ENCODE data around the gene CEP83. TPM values are rescaled to one million over a fixed set of nuclear protein-coding genes. Genes with fewer than 3 reads are reported as not detected.
A peak's percentile ranks its signal among the peaks of the same experiment; 100 is the strongest.
"Not testable (repeated sequence)": the region's sequence is repeated elsewhere in the genome, so short reads cannot be mapped to it uniquely, and the experiment has no call there.

CEP83 gene
- total RNA-seq, 5 donors from 2014 or later (not counting 1 experiment from before 2014, with no cell fraction given), result 12.6 to 17.4 (median 14.6) TPM

GRCh38 chr12:94460616-94460959, 921 bp upstream of the CEP83 start:
- no peak for DNase-seq
- peaks cover 4 to 17% of the 10 kb centered on the region in 2 experiments for H3K4me1 ChIP-seq (ENCODE audit: control insufficient read depth in 1 of 2, extremely low read depth in 1 of 2, insufficient read depth in 2 of 2, low read length in 2 of 2)
- H3K27ac ChIP-seq (ENCODE audit: low read length), result no peak overlapping the region
- ChIA-PET POLR2A (interaction anchor here in 1 of 2 donors (0.7 kb wide), 1 partner anchor 1555 kb away, joined by 4 read pairs; no protein-coding TSS in a partner anchor), CTCF (interaction anchor here in 1 of 2 donors (1.0 kb wide), 1 partner anchor 326 kb away, joined by 6 read pairs; no protein-coding TSS in a partner anchor)
- H3K4me1 Mint-ChIP-seq, result peaks cover 22 to 32% (median 30%) of the 10 kb centered on the region in 3 donors
- H3K27me3 ChIP-seq (replicated peaks in 1 of 2; ENCODE audit: control insufficient read depth in 2 of 2, extremely low read depth in 1 of 2, insufficient read depth in 2 of 2, low read length in 1 of 2), result peaks cover 0 to 6% of the 10 kb centered on the region in 2 experiments
- no peaks in the 10 kb centered on the region for H3K9me3 ChIP-seq
- no peaks in the 10 kb centered on the region for H3K9me3 Mint-ChIP-seq
- 73% methylated on average over 3 of the region's 6 CpGs for WGBS (ENCODE audit: insufficient coverage)
- H3K4me3 ChIP-seq (ENCODE audit: control insufficient read depth in 1 of 2, extremely low read depth in 1 of 2, low read length in 1 of 2), result peak overlapping the region; percentile 93 to 98
- H3K4me3 Mint-ChIP-seq, result peak overlapping the region; percentile 87 to 95 (median 92)
- no peak overlapping the region for H3K27ac Mint-ChIP-seq
- no peak for ATAC-seq (replicated peaks in 1 of 4)
- peaks cover 6% of the 10 kb centered on the region for H3K36me3 Mint-ChIP-seq
- peaks cover 6 to 7% of the 10 kb centered on the region in 2 donors for H3K27me3 Mint-ChIP-seq
- no peaks in the 10 kb centered on the region for H3K36me3 ChIP-seq (ENCODE audit: control insufficient read depth in 2 of 2, extremely low read depth in 1 of 2, insufficient read depth in 1 of 2, low read length in 1 of 2)

GRCh38 chr12:94458877-94459727, 565 bp downstream of the CEP83 start:
- Mint-ChIP-seq H3K36me3 (peaks cover 15% of the 10 kb centered on the region), H3K4me3 (peak overlapping the region; percentile 87 to 95 (median 92)), H3K4me1 (peaks cover 22 to 32% (median 30%) of the 10 kb centered on the region in 3 donors), H3K27me3 (peaks cover 6 to 7% of the 10 kb centered on the region in 2 donors), H3K9me3 (no peaks in the 10 kb centered on the region), H3K27ac (peak overlapping the region; percentile 76 to 85)
- Histone ChIP-seq H3K9me3 (no peaks in the 10 kb centered on the region), H3K4me3 (ENCODE audit: control insufficient read depth in 1 of 2, extremely low read depth in 1 of 2, low read length in 1 of 2) (peak overlapping the region; percentile 93 to 98), H3K27ac (ENCODE audit: low read length) (peak overlapping the region; percentile 93), H3K4me1 (ENCODE audit: control insufficient read depth in 1 of 2, extremely low read depth in 1 of 2, insufficient read depth in 2 of 2, low read length in 2 of 2) (peaks cover 4 to 17% of the 10 kb centered on the region in 2 experiments), H3K27me3 (replicated peaks in 1 of 2; ENCODE audit: control insufficient read depth in 2 of 2, extremely low read depth in 1 of 2, insufficient read depth in 2 of 2, low read length in 1 of 2) (peaks cover 0 to 6% of the 10 kb centered on the region in 2 experiments), H3K36me3 (ENCODE audit: control insufficient read depth in 2 of 2, extremely low read depth in 1 of 2, insufficient read depth in 1 of 2, low read length in 1 of 2) (no peaks in the 10 kb centered on the region)
- peak in 2 of 35 experiments; percentile 1 to 44 for DNase-seq
- 0% methylated on average over 1 of the region's 23 CpGs for WGBS (ENCODE audit: insufficient coverage)
- POLR2A ChIA-PET, result interaction anchor here in 1 of 2 donors (0.5 to 1.2 kb wide), 3 partner anchors 196 to 527 kb away, joined by 3 to 7 read pairs (median 4); no protein-coding TSS in a partner anchor
- peak; percentile 29 to 44 (median 40) for ATAC-seq (replicated peaks in 1 of 4)
- CTCF ChIA-PET, result interaction anchor here (0.6 to 1.1 kb wide), 6 partner anchors 79 to 1548 kb away, joined by 3 to 4 read pairs (median 3); partner anchors contain the start of gene METAP2 (in 1 of the 2)

- CTCF ChIA-PET, result interaction anchor here in 1 of 2 donors (1.6 kb wide), 1 partner anchor 355 kb away, joined by 3 read pairs; no protein-coding TSS in a partner anchor
- Mint-ChIP-seq H3K4me3 (peak overlapping the region in 1 of 3 donors; percentile 87), H3K36me3 (peaks cover 27% of the 10 kb centered on the region), H3K4me1 (peaks cover 22 to 37% (median 30%) of the 10 kb centered on the region in 3 donors), H3K27me3 (peaks cover 6 to 7% of the 10 kb centered on the region in 2 donors), H3K27ac (no peak overlapping the region), H3K9me3 (no peaks in the 10 kb centered on the region)
- ATAC-seq (replicated peaks in 1 of 4) (no peak), DNase-seq (no peak)
- no peak overlapping the region for H3K4me3 ChIP-seq (ENCODE audit: control insufficient read depth in 1 of 2, extremely low read depth in 1 of 2, low read length in 1 of 2)
- peaks cover 4 to 17% of the 10 kb centered on the region in 2 experiments for H3K4me1 ChIP-seq (ENCODE audit: control insufficient read depth in 1 of 2, extremely low read depth in 1 of 2, insufficient read depth in 2 of 2, low read length in 2 of 2)
- no peaks in the 10 kb centered on the region for H3K9me3 ChIP-seq
- no peak overlapping the region for H3K27ac ChIP-seq (ENCODE audit: low read length)
- POLR2A ChIA-PET, result interaction anchor here in 1 of 2 donors (0.5 kb wide), 1 partner anchor 199 kb away, joined by 3 read pairs; no protein-coding TSS in a partner anchor
- no peaks in the 10 kb centered on the region for H3K36me3 ChIP-seq (ENCODE audit: control insufficient read depth in 2 of 2, extremely low read depth in 1 of 2, insufficient read depth in 1 of 2, low read length in 1 of 2)
- no CpG with 5 or more reads among the region's 1 CpG for WGBS (ENCODE audit: insufficient coverage)
- peaks cover 0 to 6% of the 10 kb centered on the region in 2 experiments for H3K27me3 ChIP-seq (replicated peaks in 1 of 2; ENCODE audit: control insufficient read depth in 2 of 2, extremely low read depth in 1 of 2, insufficient read depth in 2 of 2, low read length in 1 of 2)
Measured at GRCh38 chr12:94457311-94457710, 2.4 kb downstream of the CEP83 start.

GRCh38 chr12:94454318-94454717, 5.3 kb downstream of the CEP83 start:
- H3K27ac ChIP-seq (ENCODE audit: low read length); H3K4me1 ChIP-seq (ENCODE audit: control insufficient read depth in 1 of 2, extremely low read depth in 1 of 2, insufficient read depth in 2 of 2, low read length in 2 of 2); H3K27me3 ChIP-seq (replicated peaks in 1 of 2; ENCODE audit: control insufficient read depth in 2 of 2, extremely low read depth in 1 of 2, insufficient read depth in 2 of 2, low read length in 1 of 2); ATAC-seq (replicated peaks in 1 of 4); H3K9me3 ChIP-seq; DNase-seq; H3K27ac Mint-ChIP-seq; H3K4me3 Mint-ChIP-seq; H3K36me3 ChIP-seq (ENCODE audit: control insufficient read depth in 2 of 2, extremely low read depth in 1 of 2, insufficient read depth in 1 of 2, low read length in 1 of 2); H3K4me3 ChIP-seq (ENCODE audit: control insufficient read depth in 1 of 2, extremely low read depth in 1 of 2, low read length in 1 of 2); H3K27me3 Mint-ChIP-seq; H3K9me3 Mint-ChIP-seq: not testable (repeated sequence)
- ChIA-PET CTCF (interaction anchor here in 1 of 2 donors (0.6 kb wide), 1 partner anchor 571 kb away, joined by 4 read pairs; no protein-coding TSS in a partner anchor), POLR2A (interaction anchor here in 1 of 2 donors (0.7 kb wide), 1 partner anchor 1583 kb away, joined by 3 read pairs; no protein-coding TSS in a partner anchor)
- WGBS (ENCODE audit: insufficient coverage), result 100% methylated on average over 2 of the region's 7 CpGs
- Mint-ChIP-seq H3K4me1 (peaks cover 22 to 30% (median 25%) of the 10 kb centered on the region in 3 donors), H3K36me3 (peaks cover 44% of the 10 kb centered on the region)

GRCh38 chr12:94445662-94446061, 14.0 kb downstream of the CEP83 start:
- ChIA-PET POLR2A (no interaction called here), CTCF (no interaction called here)
- peaks cover 0 to 16% (median 6%) of the 10 kb centered on the region in 3 donors for H3K9me3 Mint-ChIP-seq
- no CpG with 5 or more reads among the region's 1 CpG for WGBS (ENCODE audit: insufficient coverage)
- no peak for ATAC-seq (replicated peaks in 1 of 4)
- no peak overlapping the region for H3K4me3 ChIP-seq (ENCODE audit: control insufficient read depth in 1 of 2, extremely low read depth in 1 of 2, low read length in 1 of 2)
- DNase-seq, result no peak
- no peaks in the 10 kb centered on the region for H3K9me3 ChIP-seq
- H3K4me1 Mint-ChIP-seq, result peaks cover 7 to 13% (median 11%) of the 10 kb centered on the region in 3 donors
- H3K27me3 ChIP-seq (replicated peaks in 1 of 2; ENCODE audit: control insufficient read depth in 2 of 2, extremely low read depth in 1 of 2, insufficient read depth in 2 of 2, low read length in 1 of 2), result no peaks in the 10 kb centered on the region
- H3K27me3 Mint-ChIP-seq, result no peaks in the 10 kb centered on the region
- H3K36me3 ChIP-seq (ENCODE audit: control insufficient read depth in 2 of 2, extremely low read depth in 1 of 2, insufficient read depth in 1 of 2, low read length in 1 of 2), result peaks cover 0 to 2% of the 10 kb centered on the region in 2 donors
- no peak overlapping the region for H3K27ac Mint-ChIP-seq
- H3K4me1 ChIP-seq (ENCODE audit: control insufficient read depth in 1 of 2, extremely low read depth in 1 of 2, insufficient read depth in 2 of 2, low read length in 2 of 2), result no peaks in the 10 kb centered on the region
- peaks cover 40% of the 10 kb centered on the region for H3K36me3 Mint-ChIP-seq
- no peak overlapping the region for H3K27ac ChIP-seq (ENCODE audit: low read length)
- H3K4me3 Mint-ChIP-seq, result no peak overlapping the region

- Mint-ChIP-seq H3K4me3 (no peak overlapping the region), H3K27me3 (no peaks in the 10 kb centered on the region), H3K9me3 (peaks cover 3 to 16% (median 3%) of the 10 kb centered on the region in 3 donors), H3K4me1 (peaks cover 17 to 43% (median 29%) of the 10 kb centered on the region in 3 donors), H3K36me3 (peaks cover 27% of the 10 kb centered on the region), H3K27ac (no peak overlapping the region)
- WGBS (ENCODE audit: insufficient coverage), result 80% methylated on average over 1 of the region's 1 CpG
- no peak for ATAC-seq (replicated peaks in 1 of 4)
- Histone ChIP-seq H3K27me3 (replicated peaks in 1 of 2; ENCODE audit: control insufficient read depth in 2 of 2, extremely low read depth in 1 of 2, insufficient read depth in 2 of 2, low read length in 1 of 2) (no peaks in the 10 kb centered on the region), H3K4me3 (ENCODE audit: control insufficient read depth in 1 of 2, extremely low read depth in 1 of 2, low read length in 1 of 2) (no peak overlapping the region), H3K36me3 (ENCODE audit: control insufficient read depth in 2 of 2, extremely low read depth in 1 of 2, insufficient read depth in 1 of 2, low read length in 1 of 2) (no peaks in the 10 kb centered on the region), H3K9me3 (no peaks in the 10 kb centered on the region), H3K4me1 (ENCODE audit: control insufficient read depth in 1 of 2, extremely low read depth in 1 of 2, insufficient read depth in 2 of 2, low read length in 2 of 2) (peaks cover 6 to 8% of the 10 kb centered on the region in 2 experiments), H3K27ac (ENCODE audit: low read length) (no peak overlapping the region)
- CTCF ChIA-PET, result interaction anchor here in 1 of 2 donors (0.6 kb wide), 1 partner anchor 123 kb away, joined by 3 read pairs; no protein-coding TSS in a partner anchor
- POLR2A ChIA-PET, result interaction anchor here in 1 of 2 donors (0.7 kb wide), 1 partner anchor 949 kb away, joined by 3 read pairs; no protein-coding TSS in a partner anchor
- no peak for DNase-seq
Measured at GRCh38 chr12:94437303-94437702, 22.4 kb downstream of the CEP83 start.
